VCaP (cell line): ENCODE results near the gene KLF8.
A peak's percentile ranks its signal among the peaks of the same experiment; 100 is the strongest.
"Not testable (repeated sequence)": the region's sequence is repeated elsewhere in the genome, so short reads cannot be mapped to it uniquely, and the experiment has no call there.

Experiments
- H3K27ac ChIP-seq: fragments of 450-650 bp; 2 replicates; pipeline ENCODE4 v1.5.1; 2017
- TF ChIP-seq, protein P1 (sequence below): fragments of 450-650 bp; conservative IDR thresholded peaks from 2 replicates; pipeline ENCODE4 v1.5.1; 2017; ENCODE audit warnings: mild to moderate bottlenecking, moderate library complexity

The KLF8 gene

DNA sequence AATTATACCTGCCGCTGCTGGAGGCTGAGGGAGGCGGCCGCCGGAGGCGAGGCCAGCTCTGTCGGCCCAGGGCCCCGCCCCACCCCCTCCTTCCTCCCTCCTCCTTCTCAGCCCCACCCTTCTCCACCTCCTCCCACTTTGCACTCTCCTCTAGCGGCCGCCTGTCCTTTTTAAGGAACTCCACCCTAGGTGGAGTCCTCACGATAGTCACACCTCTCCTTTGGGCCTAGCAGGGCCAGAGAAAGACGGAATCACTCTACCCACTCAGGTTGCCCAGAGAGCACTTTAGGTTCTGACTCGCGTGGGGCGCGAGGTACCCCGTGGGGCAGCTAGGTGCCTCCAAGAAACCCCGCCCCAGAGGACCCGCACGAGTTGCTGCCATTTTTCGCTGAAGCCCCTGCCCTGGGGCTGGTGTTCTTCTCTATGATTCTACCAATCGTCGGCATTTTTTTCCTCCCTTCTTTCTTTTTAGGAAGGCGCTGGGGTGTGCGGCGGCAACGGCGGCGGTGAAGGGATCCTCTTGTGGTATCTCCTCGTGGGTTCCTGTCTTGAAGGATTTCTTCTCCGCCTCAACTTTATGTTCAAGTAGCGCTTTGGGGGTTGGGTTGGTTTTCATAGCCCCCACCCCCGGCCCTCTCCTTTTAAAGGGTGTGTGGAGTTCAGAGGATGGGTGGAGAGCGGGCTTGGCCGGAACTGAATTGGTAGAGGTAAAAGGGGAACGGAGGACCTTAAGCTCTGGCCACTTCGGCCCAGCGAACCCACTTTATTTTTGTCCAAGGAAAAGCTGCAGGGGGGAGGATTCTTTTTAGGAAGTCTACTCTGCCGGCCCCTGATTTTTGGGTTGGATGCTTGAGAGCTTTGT is at the start of gene KLF8:
Gene KLF8, plus strand, starts transcription at position 136 of the 862 bp plus-strand sequence. CDS start 979 bp downstream, outside the sequence.
- H3K27ac ChIP-seq: no peak within 1 kb of the TSS

DNA sequence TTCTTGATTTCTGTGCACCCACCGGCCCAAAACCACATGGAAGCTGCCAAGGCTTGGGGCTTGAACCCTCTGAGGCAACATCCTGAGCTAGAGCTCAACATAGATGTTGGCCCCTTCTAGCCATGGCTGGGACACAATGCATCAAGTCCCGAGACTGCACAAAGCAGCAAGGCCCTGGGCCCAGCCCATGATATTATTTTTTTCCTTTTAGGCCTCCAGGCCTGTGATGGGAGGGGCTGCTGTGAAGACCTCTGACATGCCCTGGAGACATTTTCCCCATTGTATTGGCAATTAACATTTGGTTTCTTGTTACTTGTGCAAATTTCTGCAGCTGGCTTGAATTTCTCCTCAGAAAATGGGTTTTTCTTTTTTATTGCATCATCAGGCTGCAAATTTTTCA is 25.2 kb upstream of the KLF8 start:
- H3K27ac ChIP-seq: not testable (repeated sequence)

More for the DNA sequence above, at the start of gene KLF8:
- TF ChIP-seq, protein P1, sequence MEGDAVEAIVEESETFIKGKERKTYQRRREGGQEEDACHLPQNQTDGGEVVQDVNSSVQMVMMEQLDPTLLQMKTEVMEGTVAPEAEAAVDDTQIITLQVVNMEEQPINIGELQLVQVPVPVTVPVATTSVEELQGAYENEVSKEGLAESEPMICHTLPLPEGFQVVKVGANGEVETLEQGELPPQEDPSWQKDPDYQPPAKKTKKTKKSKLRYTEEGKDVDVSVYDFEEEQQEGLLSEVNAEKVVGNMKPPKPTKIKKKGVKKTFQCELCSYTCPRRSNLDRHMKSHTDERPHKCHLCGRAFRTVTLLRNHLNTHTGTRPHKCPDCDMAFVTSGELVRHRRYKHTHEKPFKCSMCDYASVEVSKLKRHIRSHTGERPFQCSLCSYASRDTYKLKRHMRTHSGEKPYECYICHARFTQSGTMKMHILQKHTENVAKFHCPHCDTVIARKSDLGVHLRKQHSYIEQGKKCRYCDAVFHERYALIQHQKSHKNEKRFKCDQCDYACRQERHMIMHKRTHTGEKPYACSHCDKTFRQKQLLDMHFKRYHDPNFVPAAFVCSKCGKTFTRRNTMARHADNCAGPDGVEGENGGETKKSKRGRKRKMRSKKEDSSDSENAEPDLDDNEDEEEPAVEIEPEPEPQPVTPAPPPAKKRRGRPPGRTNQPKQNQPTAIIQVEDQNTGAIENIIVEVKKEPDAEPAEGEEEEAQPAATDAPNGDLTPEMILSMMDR: no peak

DNA sequence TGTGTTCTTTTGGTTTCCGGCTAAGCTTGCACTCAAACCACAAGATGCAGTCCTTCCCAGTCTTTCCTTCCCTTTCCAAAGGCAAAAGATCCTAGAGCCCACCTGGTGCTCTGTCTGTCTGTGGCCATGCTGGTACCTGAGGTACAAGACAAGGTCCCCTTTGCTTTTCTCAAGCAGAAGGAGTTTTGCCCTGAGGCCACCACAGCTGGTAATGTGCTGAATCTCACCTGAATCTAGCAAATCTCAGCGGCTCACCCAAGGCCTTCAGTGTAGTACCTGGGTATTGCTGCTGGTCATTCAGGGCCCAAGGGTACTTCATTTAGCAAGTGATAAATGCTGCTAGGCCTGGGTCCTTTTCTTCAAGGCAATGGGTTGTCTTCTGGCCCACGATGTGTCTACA is 20.5 kb upstream of the KLF8 start:
- TF ChIP-seq, protein P1: no peak

DNA sequence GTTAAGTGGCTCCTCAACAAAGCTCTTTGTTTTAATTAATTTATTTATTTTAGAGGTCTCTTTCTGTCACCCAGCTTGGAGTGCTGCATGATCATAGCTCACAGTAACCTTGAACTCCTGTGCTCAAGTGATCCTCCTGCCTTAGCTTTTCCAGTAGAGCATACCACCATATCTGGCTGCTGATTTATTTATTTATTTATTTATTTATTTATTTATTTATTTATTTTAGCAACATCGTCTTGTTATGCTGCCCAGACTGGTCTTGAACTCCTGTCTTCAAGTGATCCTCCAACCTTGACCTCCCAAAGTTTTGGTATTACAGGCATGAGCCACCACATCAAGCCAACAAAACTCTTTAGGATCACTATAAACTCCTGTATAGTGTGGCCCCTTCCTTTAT is 15.8 kb upstream of the KLF8 start:
- no peak overlapping the region for H3K27ac ChIP-seq
- TF ChIP-seq, protein P1: no peak

More for the DNA sequence above, 20.5 kb upstream of the KLF8 start:
- no peak overlapping the region for H3K27ac ChIP-seq

DNA sequence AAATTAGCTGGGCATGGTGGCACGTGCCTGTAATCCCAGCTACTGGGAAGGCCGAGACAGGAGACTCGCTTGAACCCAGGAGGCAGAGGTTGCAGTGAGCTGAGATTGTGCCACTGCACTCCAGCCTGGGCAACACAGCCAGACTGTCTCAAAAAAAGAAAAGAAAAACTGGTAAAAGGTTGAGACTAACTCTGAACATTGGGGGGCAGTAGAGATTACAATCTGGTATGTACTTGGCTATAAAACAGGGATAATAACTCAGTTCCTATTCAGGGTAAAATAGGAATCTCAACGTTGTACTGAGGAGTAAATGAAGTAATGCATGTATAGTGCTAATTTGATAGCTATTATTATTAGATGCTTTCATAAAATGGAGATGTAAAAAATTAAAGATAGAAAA is 12.5 kb upstream of the KLF8 start:
- TF ChIP-seq, protein P1: no peak; the same call in 1 of the 2 replicates
- no peak overlapping the region for H3K27ac ChIP-seq

DNA sequence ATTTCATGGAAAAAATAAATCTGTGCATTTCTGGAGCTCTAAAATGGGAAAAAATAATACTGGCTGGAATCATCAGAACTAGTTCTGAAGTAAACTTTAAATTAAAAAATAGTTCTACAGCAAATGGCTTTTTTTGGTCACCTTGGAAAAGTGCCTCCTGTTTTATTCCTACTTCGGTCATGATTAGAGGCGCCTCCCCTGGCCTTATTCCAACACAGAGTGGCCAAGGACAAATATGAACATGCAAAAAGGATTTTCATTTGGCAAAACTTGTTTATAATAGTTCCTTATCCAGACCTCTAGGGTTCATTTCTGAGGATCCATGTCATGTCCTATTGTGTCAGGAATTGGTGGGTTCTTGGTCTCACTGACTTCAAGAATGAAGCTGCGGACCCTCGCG is 11.1 kb upstream of the KLF8 start:
- TF ChIP-seq, protein P1: no peak

DNA sequence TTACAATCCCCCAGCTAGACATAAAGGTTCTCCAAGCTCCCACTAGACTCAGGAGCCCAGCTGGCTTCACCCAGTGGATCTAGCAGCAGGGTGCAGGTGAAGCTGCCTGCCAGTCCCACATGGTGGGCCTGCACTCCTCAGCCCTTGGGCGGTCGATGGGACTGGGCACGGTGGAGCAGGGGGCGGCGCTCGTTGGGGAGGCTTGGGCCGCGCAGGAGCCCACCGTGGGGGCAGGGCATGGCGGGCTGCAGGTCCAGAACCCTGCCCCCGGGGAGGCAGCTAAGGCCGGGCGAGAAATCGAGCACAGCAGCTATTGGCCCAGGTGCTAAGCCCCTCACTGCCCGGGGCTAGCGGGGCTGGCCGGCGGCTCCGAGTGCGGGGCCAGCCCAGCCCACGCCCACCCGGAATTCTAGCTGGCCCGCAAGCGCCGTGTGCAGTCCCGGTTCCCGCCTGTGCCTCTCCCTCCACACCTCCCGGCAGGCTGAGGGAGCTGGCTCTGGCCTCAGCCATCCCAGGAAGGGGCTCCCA is 9.6 kb upstream of the KLF8 start:
- TF ChIP-seq, protein P1: no peak
- H3K27ac ChIP-seq: no peak overlapping the region

More for the DNA sequence above, 11.1 kb upstream of the KLF8 start:
- no peak overlapping the region for H3K27ac ChIP-seq

DNA sequence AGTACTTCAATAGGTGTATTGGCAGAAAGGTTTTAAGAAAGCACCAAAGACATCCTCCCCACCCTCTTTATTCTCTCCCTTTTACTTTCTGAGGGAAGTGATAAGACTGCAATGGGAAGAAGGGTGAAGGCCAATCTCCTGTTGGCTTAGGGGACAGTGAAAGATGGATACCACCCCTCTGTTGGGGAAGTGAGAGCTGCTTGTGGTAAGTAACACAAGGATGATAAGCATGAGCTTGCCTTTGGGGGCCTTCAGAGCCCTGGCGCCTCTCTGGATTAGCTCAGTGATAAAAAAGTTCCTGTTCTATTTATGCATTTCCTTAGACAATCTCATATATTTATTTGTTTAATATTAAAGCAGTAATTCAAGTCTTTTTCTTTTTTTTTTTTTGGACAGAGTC is 5.2 kb upstream of the KLF8 start:
- TF ChIP-seq, protein P1: no peak
- peak overlapping the region; percentile 29 for H3K27ac ChIP-seq
